Epithelial cell of proximal tubule (primary cell): ENCODE data around the gene SBK2. TPM values are rescaled to one million over a fixed set of nuclear protein-coding genes. Genes with fewer than 3 reads are reported as not detected.

Source experiments
- DNase-seq: peaks from one replicate; pipeline ENCODE4 v3.0.0-alpha.2; 2011; ENCODE audit warnings: low read depth
- H3K4me3 ChIP-seq: 2 replicates; pipeline ENCODE4 v1.5.1; 2011; ENCODE audit warnings: low read depth, mild to moderate bottlenecking, low read length
- CTCF ChIP-seq: conservative IDR thresholded peaks from 2 replicates; pipeline ENCODE4 v1.5.1; 2012; ENCODE audit warnings: low read depth, mild to moderate bottlenecking, low read length
- total RNA-seq: library from RNA; depleted of rRNA; stranded (reverse); fragments of >200 nt; gene quantifications from 2 replicates; pipeline ENCODE4 v1.2.3, GENCODE V29; 2015

The SBK2 gene
- total RNA-seq, 1 donor from 2014 or later = 2.9 TPM

- no peak for TF ChIP-seq CTCF
- no peak for DNase-seq
- no peak overlapping the region for H3K4me3 ChIP-seq
Measured at GRCh38 chr19:55482156-55482961, 54.6 kb downstream of the SBK2 start.

GRCh38 chr19:55481794-55482155 is 55.2 kb downstream of the SBK2 start:
- no peak for TF ChIP-seq CTCF
- no peak overlapping the region for H3K4me3 ChIP-seq
- DNase-seq = no peak

- no peak overlapping the region for H3K4me3 ChIP-seq
Measured at GRCh38 chr19:55481148-55481793, 55.7 kb downstream of the SBK2 start.

GRCh38 chr19:55479451-55480230 is 57.3 kb downstream of the SBK2 start:
- TF ChIP-seq CTCF = no peak
- H3K4me3 ChIP-seq = peak overlapping the region; percentile 31
- DNase-seq = peak; percentile 51

More at GRCh38 chr19:55481148-55481793, 55.7 kb downstream of the SBK2 start:
- DNase-seq = no peak
- no peak for TF ChIP-seq CTCF

- no peak for DNase-seq
- no peak for TF ChIP-seq CTCF
Measured at GRCh38 chr19:55479045-55479444, 57.9 kb downstream of the SBK2 start.

More at GRCh38 chr19:55479045-55479444, 57.9 kb downstream of the SBK2 start:
- H3K4me3 ChIP-seq = no peak overlapping the region

Other genes starting within 250 kb of the SBK2 start
- not detected in 2 replicates for gene TMEM150B, start 211.8 kb downstream of the SBK2 start, total RNA-seq
- 5.1 and 18.5 TPM in 2 replicates for gene KMT5C, start 197.3 kb downstream of the SBK2 start, total RNA-seq
- gene COX6B2, start 182.4 kb downstream of the SBK2 start, total RNA-seq = 0.23 TPM in 1 of 2 replicates, not detected in the other
- not detected in 2 replicates for gene GARIN5B, start 173.9 kb downstream of the SBK2 start, total RNA-seq
- 31.0 and 42.8 TPM in 2 replicates for gene IL11, start 166.7 kb downstream of the SBK2 start, total RNA-seq
- not detected in 2 replicates for gene TMEM190, start 160.3 kb downstream of the SBK2 start, total RNA-seq
- gene TMEM238, start 152.8 kb downstream of the SBK2 start, total RNA-seq = 16.3 and 21.4 TPM in 2 replicates
- 412 and 480 TPM in 2 replicates for gene RPL28, start 151.2 kb downstream of the SBK2 start, total RNA-seq
- 383 and 458 TPM in 2 replicates for gene UBE2S, start 129.3 kb downstream of the SBK2 start, total RNA-seq
- 0.17 TPM in 1 of 2 replicates, not detected in the other for gene SHISA7, start 93.8 kb downstream of the SBK2 start, total RNA-seq
- gene ISOC2, start 75.5 kb downstream of the SBK2 start, total RNA-seq = 58.7 and 71.2 TPM in 2 replicates
- not detected in 2 replicates for gene C19orf85, start 72.4 kb downstream of the SBK2 start, total RNA-seq
- 4.2 and 6.2 TPM in 2 replicates for gene ZNF628, start 60.5 kb downstream of the SBK2 start, total RNA-seq
- 29.0 and 29.2 TPM in 2 replicates for gene NAT14, start 51.9 kb downstream of the SBK2 start, total RNA-seq
- gene SSC5D, start 48.7 kb downstream of the SBK2 start, total RNA-seq = 0.86 TPM in 1 of 2 replicates, not detected in the other
- gene SBK3, start 8.4 kb upstream of the SBK2 start, total RNA-seq = 0.23 TPM in 1 of 2 replicates, not detected in the other
- 10.0 and 11.4 TPM in 2 replicates for gene ZNF579, start 43.7 kb upstream of the SBK2 start, total RNA-seq
- 5.5 and 9.7 TPM in 2 replicates for gene FIZ1, start 62.4 kb upstream of the SBK2 start, total RNA-seq
- 16.4 and 18.0 TPM in 2 replicates for gene ZNF524, start 63.2 kb upstream of the SBK2 start, total RNA-seq
- gene ZNF865, start 68.5 kb upstream of the SBK2 start, total RNA-seq = 3.4 and 6.2 TPM in 2 replicates
- 0.58 and 4.0 TPM in 2 replicates for gene ZNF784, start 87.4 kb upstream of the SBK2 start, total RNA-seq
- 10.6 and 10.8 TPM in 2 replicates for gene ZNF580, start 103.9 kb upstream of the SBK2 start, total RNA-seq
- 27.2 and 29.2 TPM in 2 replicates for gene ZNF581, start 106.5 kb upstream of the SBK2 start, total RNA-seq
- gene CCDC106, start 111.1 kb upstream of the SBK2 start, total RNA-seq = 10.2 and 17.9 TPM in 2 replicates
- gene U2AF2, start 117.9 kb upstream of the SBK2 start, total RNA-seq = 142 and 205 TPM in 2 replicates
- gene EPN1, start 138.1 kb upstream of the SBK2 start, total RNA-seq = 102 and 151 TPM in 2 replicates
- gene NLRP9, start 201.3 kb upstream of the SBK2 start, total RNA-seq = not detected in 2 replicates
- not detected in 2 replicates for gene RFPL4A, start 222.0 kb upstream of the SBK2 start, total RNA-seq
- gene RFPL4AL1, start 232.0 kb upstream of the SBK2 start, total RNA-seq = not detected in 2 replicates